ENCODE data around the gene GABRP.

GABRP gene

GRCh38 chr5:170861917-170862766 is 78.6 kb downstream of the GABRP start, which contains the start of gene RANBP17:
TSS of gene RANBP17 (plus strand) at chr5:170862018.
- no peak for DNase-seq (ENCODE audit: low spot score)

- no peak for DNase-seq (ENCODE audit: low spot score)
These were observed 80.1 kb downstream of the GABRP start for GRCh38 chr5:170863646-170864045.
